GM23338 (cell line): ENCODE results near the gene CYP2E1. TPM values are rescaled to one million over a fixed set of nuclear protein-coding genes. Genes with fewer than 3 reads are reported as not detected.

ENCODE experiments used
- ATAC-seq: fragments of 200-7000 bp; cut with Tn5 transposase; 3 replicates; pipeline ENCODE4 v1.9.1; 2020
- DNase-seq: peaks from one replicate; pipeline ENCODE4 v3.0.0-alpha.2; 2015; ENCODE audit warnings: low spot score
- H2AFZ ChIP-seq: fragments of 200-600 bp; sonication (generic); 2 replicates; pipeline ENCODE4 v1.8.0; 2016; ENCODE audit warnings: antibody characterized with exemption, mild to moderate bottlenecking, moderate library complexity
- H3F3A ChIP-seq: fragments of 200-600 bp; sonication (generic); replicated peaks from 2 replicates; pipeline ENCODE4 v1.8.0; 2017; ENCODE audit warnings: antibody characterized with exemption, mixed run types, low read depth
- H3K27ac ChIP-seq: fragments of 200-600 bp; sonication (generic); 2 replicates; pipeline ENCODE4 v1.6.1; 2016; ENCODE audit warnings: low read depth
- H3K27me3 ChIP-seq: fragments of 200-600 bp; sonication (generic); 2 replicates; pipeline ENCODE4 v1.8.0; 2016; ENCODE audit warnings: mild to moderate bottlenecking, mixed run types, moderate library complexity; ENCODE audit not compliant: insufficient read depth
- H3K36me3 ChIP-seq: fragments of 200-600 bp; sonication (generic); 2 replicates; pipeline ENCODE4 v1.8.0; 2016; ENCODE audit warnings: mild to moderate bottlenecking; ENCODE audit not compliant: insufficient read depth
- H3K4me1 ChIP-seq: fragments of 200-600 bp; sonication (generic); 2 replicates; pipeline ENCODE4 v1.8.0; 2016; ENCODE audit warnings: mild to moderate bottlenecking, moderate library complexity; ENCODE audit not compliant: insufficient read depth
- H3K4me2 ChIP-seq: fragments of 200-600 bp; sonication (generic); 2 replicates; pipeline ENCODE4 v1.7.1; 2017; ENCODE audit warnings: mixed run types
- H3K4me3 ChIP-seq: fragments of 200-600 bp; sonication (generic); 2 replicates; pipeline ENCODE4 v1.6.1; 2016; ENCODE audit warnings: mixed run types
- H3K79me2 ChIP-seq: fragments of 200-600 bp; sonication (generic); replicated peaks from 2 replicates; pipeline ENCODE4 v1.8.0; 2017; ENCODE audit warnings: mild to moderate bottlenecking; ENCODE audit not compliant: insufficient read depth
- H3K9me2 ChIP-seq: fragments of 200-600 bp; sonication (generic); 2 replicates; pipeline ENCODE4 v1.8.0; 2017; ENCODE audit not compliant: insufficient read depth
- H4K20me1 ChIP-seq: fragments of 200-600 bp; sonication (generic); replicated peaks from 2 replicates; pipeline ENCODE4 v1.8.0; 2017; ENCODE audit warnings: mild to moderate bottlenecking; ENCODE audit not compliant: insufficient read depth
- H3K27ac Mint-ChIP-seq: 2 replicates; pipeline ENCODE4 v1.8.0; 2020; ENCODE audit warnings: inconsistent platforms, mild to moderate bottlenecking, moderate library complexity, mixed read lengths
- H3K27me3 Mint-ChIP-seq: 3 replicates; pipeline ENCODE4 v1.8.0; 2022; ENCODE audit warnings: low read depth, mild to moderate bottlenecking, moderate library complexity, mixed read lengths, inconsistent platforms; ENCODE audit not compliant: insufficient read depth, poor library complexity
- H3K36me3 Mint-ChIP-seq: 3 replicates; pipeline ENCODE4 v1.8.0; 2021; ENCODE audit warnings: low read depth, mild to moderate bottlenecking, inconsistent platforms, moderate library complexity, mixed read lengths
- H3K4me1 Mint-ChIP-seq: 3 replicates; pipeline ENCODE4 v1.8.0; 2020; ENCODE audit warnings: mild to moderate bottlenecking, inconsistent platforms, mixed read lengths
- H3K4me3 Mint-ChIP-seq: 3 replicates; pipeline ENCODE4 v1.8.0; 2021; ENCODE audit warnings: moderate library complexity, mild to moderate bottlenecking, inconsistent platforms, mixed read lengths
- H3K9me3 Mint-ChIP-seq: 3 replicates; pipeline ENCODE4 v1.8.0; 2020; ENCODE audit warnings: moderate library complexity, mild to moderate bottlenecking, inconsistent platforms, mixed read lengths
- CREB1 ChIP-seq: fragments of 250-450 bp; sonication (Bioruptor Pico); IDR thresholded peaks from 2 replicates; pipeline ENCODE4 v1.5.0; 2020; ENCODE audit warnings: low read depth, mild to moderate bottlenecking, moderate library complexity
- EZH2 ChIP-seq: fragments of 200-600 bp; sonication (generic); IDR thresholded peaks from one replicate; pipeline ENCODE4 v1.8.0; 2017; ENCODE audit warnings: antibody characterized with exemption, mild to moderate bottlenecking, low read depth; ENCODE audit not compliant: unreplicated experiment
- EZH2phosphoT487 ChIP-seq: fragments of 200-600 bp; sonication (generic); IDR thresholded peaks from one replicate; pipeline ENCODE4 v1.8.1; 2018; ENCODE audit warnings: antibody characterized with exemption; ENCODE audit not compliant: unreplicated experiment
- JUNB ChIP-seq: IDR thresholded peaks from one replicate; pipeline ENCODE4 v1.6.1; 2016; ENCODE audit warnings: antibody characterized with exemption; ENCODE audit not compliant: unreplicated experiment
- NANOG ChIP-seq: IDR thresholded peaks from 2 replicates; pipeline ENCODE4 v1.6.1; 2016; ENCODE audit warnings: antibody characterized with exemption, borderline replicate concordance
- POLR2AphosphoS5 ChIP-seq: IDR thresholded peaks from 2 replicates; pipeline ENCODE4 v1.6.1; 2016; ENCODE audit warnings: antibody characterized with exemption, low read depth
- ZNF114 ChIP-seq: fragments of 250-450 bp; sonication (Bioruptor Pico); IDR thresholded peaks from 2 replicates; pipeline ENCODE4 v1.5.0; 2020; ENCODE audit warnings: mild to moderate bottlenecking, moderate library complexity
- ZNF331 ChIP-seq: fragments of 250-450 bp; sonication (Bioruptor Pico); IDR thresholded peaks from 2 replicates; pipeline ENCODE4 v1.5.0; 2020; ENCODE audit warnings: low read depth, mild to moderate bottlenecking, moderate library complexity
- polyA plus RNA-seq: library from polyadenylated mRNA; unstranded; fragments of >200 nt; fragmentation: Nextera tagmentation; extraction: Ambion mirVana; gene quantifications from 2 replicates; pipeline ENCODE4 v1.2.1, GENCODE V29; 2016
- total RNA-seq: library from RNA; depleted of rRNA; stranded (reverse); fragments of >200 nt; shearing (Covaris generic); gene quantifications from 2 replicates; pipeline ENCODE4 v1.2.3, GENCODE V29; 2014
- TF ChIP-seq, protein P1 (sequence below): IDR thresholded peaks from one replicate; pipeline ENCODE4 v1.6.1; 2018; ENCODE audit warnings: antibody characterized with exemption; ENCODE audit not compliant: unreplicated experiment
- TF ChIP-seq, protein P2 (sequence below), 2 experiments: fragments of 200-600 bp in 1 of 2; sonication (generic) in 1 of 2; conservative IDR thresholded peaks; 2 replicates each; pipeline versions ENCODE4 v1.5.1 to v1.6.1; 2016 to 2017; ENCODE audit warnings: antibody characterized with exemption in 2 of 2, low read depth in 2 of 2, mild to moderate bottlenecking in 2 of 2, moderate library complexity in 1 of 2
- TF ChIP-seq, protein P3 (sequence below): fragments of 250-450 bp; sonication (Bioruptor Pico); IDR thresholded peaks from 2 replicates; pipeline ENCODE4 v1.5.0; 2020; ENCODE audit warnings: mild to moderate bottlenecking, moderate library complexity

The CYP2E1 gene
- total and polyA plus RNA-seq, 2 experiments from 2014 or later = 0.97 to 2.2 TPM

DNA sequence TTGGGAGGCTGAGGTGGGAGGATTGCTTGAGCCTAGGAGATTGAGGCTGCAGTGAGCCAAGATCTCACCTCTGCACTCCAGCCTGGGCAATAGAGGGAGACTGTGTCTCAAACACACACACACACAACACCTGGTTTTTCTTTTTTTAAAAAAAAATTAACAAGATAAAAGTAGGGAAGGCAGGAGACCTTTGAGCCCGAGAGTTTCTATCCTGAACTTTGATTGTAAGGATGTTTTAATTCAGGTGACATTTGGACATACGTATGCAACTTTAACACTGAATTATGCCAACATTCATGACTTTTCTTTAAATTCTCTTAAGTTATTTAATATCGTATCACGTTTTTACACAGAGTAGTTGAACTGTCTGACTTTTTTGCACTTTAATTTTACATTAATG, 11.7 kb upstream of the CYP2E1 start:
- Mint-ChIP-seq H3K9me3 (peaks cover 38% of the 10 kb centered on the region), H3K27me3 (peaks cover 8% of the 10 kb centered on the region), H3K36me3 (no peaks in the 10 kb centered on the region), H3K27ac (no peak overlapping the region), H3K4me3 (no peak overlapping the region), H3K4me1 (no peaks in the 10 kb centered on the region)
- Histone ChIP-seq H3K27me3 (peaks cover 19% of the 10 kb centered on the region; the same call in 1 of the 2 replicates), H4K20me1 (no peaks in the 10 kb centered on the region), H3K79me2 (no peaks in the 10 kb centered on the region), H3K4me2 (no peak overlapping the region), H2AFZ (no peak overlapping the region), H3K4me1 (no peaks in the 10 kb centered on the region), H3K36me3 (no peaks in the 10 kb centered on the region), H3K9me2 (no peaks in the 10 kb centered on the region), H3F3A (no peaks in the 10 kb centered on the region), H3K4me3 (no peak overlapping the region), H3K27ac (no peak overlapping the region)
- DNase-seq (no peak), ATAC-seq (no peak)
- no peak for TF ChIP-seq EZH2
- TF ChIP-seq, protein P1, sequence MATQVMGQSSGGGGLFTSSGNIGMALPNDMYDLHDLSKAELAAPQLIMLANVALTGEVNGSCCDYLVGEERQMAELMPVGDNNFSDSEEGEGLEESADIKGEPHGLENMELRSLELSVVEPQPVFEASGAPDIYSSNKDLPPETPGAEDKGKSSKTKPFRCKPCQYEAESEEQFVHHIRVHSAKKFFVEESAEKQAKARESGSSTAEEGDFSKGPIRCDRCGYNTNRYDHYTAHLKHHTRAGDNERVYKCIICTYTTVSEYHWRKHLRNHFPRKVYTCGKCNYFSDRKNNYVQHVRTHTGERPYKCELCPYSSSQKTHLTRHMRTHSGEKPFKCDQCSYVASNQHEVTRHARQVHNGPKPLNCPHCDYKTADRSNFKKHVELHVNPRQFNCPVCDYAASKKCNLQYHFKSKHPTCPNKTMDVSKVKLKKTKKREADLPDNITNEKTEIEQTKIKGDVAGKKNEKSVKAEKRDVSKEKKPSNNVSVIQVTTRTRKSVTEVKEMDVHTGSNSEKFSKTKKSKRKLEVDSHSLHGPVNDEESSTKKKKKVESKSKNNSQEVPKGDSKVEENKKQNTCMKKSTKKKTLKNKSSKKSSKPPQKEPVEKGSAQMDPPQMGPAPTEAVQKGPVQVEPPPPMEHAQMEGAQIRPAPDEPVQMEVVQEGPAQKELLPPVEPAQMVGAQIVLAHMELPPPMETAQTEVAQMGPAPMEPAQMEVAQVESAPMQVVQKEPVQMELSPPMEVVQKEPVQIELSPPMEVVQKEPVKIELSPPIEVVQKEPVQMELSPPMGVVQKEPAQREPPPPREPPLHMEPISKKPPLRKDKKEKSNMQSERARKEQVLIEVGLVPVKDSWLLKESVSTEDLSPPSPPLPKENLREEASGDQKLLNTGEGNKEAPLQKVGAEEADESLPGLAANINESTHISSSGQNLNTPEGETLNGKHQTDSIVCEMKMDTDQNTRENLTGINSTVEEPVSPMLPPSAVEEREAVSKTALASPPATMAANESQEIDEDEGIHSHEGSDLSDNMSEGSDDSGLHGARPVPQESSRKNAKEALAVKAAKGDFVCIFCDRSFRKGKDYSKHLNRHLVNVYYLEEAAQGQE = no peak

DNA sequence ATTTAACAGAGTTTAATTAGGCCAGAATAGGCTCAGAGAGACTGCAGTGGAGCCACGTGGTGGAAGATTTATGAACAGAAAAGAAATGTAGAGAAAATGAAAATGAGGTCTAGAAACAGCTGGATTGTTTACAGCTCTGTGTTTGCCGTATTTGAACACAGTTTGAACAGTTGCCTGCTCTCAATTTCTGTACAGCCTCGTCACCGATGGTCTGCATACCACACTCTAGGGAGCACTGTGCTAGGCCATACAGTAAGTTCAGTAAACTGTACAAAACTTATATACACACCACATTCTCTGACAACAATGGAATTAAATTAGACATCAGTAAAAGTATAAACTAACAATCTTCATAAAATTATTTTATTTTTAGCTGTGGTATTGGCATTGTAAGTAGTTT, 11.1 kb upstream of the CYP2E1 start:
- no peak for ATAC-seq
- Histone ChIP-seq H3K79me2 (no peaks in the 10 kb centered on the region), H2AFZ (no peak overlapping the region), H3F3A (no peaks in the 10 kb centered on the region), H3K36me3 (no peaks in the 10 kb centered on the region), H3K4me2 (no peak overlapping the region), H3K4me3 (no peak overlapping the region), H4K20me1 (no peaks in the 10 kb centered on the region), H3K4me1 (no peaks in the 10 kb centered on the region), H3K27ac (no peak overlapping the region), H3K9me2 (no peaks in the 10 kb centered on the region), H3K27me3 (peaks cover 24% of the 10 kb centered on the region)
- peaks cover 40% of the 10 kb centered on the region for H3K9me3 Mint-ChIP-seq
- H3K36me3 Mint-ChIP-seq = no peaks in the 10 kb centered on the region
- DNase-seq = no peak
- H3K4me3 Mint-ChIP-seq = no peak overlapping the region
- H3K27ac Mint-ChIP-seq = no peak overlapping the region
- no peaks in the 10 kb centered on the region for H3K4me1 Mint-ChIP-seq
- H3K27me3 Mint-ChIP-seq = peaks cover 13% of the 10 kb centered on the region
- TF ChIP-seq JUNB (no peak), ZNF114 (CRISPR knock-in tag) (no peak), EZH2phosphoT487 (no peak), EZH2 (no peak), ZNF331 (CRISPR knock-in tag) (no peak), NANOG (no peak), CREB1 (no peak), POLR2AphosphoS5 (no peak)
- TF ChIP-seq, protein P2, sequence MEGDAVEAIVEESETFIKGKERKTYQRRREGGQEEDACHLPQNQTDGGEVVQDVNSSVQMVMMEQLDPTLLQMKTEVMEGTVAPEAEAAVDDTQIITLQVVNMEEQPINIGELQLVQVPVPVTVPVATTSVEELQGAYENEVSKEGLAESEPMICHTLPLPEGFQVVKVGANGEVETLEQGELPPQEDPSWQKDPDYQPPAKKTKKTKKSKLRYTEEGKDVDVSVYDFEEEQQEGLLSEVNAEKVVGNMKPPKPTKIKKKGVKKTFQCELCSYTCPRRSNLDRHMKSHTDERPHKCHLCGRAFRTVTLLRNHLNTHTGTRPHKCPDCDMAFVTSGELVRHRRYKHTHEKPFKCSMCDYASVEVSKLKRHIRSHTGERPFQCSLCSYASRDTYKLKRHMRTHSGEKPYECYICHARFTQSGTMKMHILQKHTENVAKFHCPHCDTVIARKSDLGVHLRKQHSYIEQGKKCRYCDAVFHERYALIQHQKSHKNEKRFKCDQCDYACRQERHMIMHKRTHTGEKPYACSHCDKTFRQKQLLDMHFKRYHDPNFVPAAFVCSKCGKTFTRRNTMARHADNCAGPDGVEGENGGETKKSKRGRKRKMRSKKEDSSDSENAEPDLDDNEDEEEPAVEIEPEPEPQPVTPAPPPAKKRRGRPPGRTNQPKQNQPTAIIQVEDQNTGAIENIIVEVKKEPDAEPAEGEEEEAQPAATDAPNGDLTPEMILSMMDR (conservative IDR thresholded peaks at IDR 0.05; ENCODE audit: low read depth in 2 of 2) = no peak
- TF ChIP-seq, protein P3, sequence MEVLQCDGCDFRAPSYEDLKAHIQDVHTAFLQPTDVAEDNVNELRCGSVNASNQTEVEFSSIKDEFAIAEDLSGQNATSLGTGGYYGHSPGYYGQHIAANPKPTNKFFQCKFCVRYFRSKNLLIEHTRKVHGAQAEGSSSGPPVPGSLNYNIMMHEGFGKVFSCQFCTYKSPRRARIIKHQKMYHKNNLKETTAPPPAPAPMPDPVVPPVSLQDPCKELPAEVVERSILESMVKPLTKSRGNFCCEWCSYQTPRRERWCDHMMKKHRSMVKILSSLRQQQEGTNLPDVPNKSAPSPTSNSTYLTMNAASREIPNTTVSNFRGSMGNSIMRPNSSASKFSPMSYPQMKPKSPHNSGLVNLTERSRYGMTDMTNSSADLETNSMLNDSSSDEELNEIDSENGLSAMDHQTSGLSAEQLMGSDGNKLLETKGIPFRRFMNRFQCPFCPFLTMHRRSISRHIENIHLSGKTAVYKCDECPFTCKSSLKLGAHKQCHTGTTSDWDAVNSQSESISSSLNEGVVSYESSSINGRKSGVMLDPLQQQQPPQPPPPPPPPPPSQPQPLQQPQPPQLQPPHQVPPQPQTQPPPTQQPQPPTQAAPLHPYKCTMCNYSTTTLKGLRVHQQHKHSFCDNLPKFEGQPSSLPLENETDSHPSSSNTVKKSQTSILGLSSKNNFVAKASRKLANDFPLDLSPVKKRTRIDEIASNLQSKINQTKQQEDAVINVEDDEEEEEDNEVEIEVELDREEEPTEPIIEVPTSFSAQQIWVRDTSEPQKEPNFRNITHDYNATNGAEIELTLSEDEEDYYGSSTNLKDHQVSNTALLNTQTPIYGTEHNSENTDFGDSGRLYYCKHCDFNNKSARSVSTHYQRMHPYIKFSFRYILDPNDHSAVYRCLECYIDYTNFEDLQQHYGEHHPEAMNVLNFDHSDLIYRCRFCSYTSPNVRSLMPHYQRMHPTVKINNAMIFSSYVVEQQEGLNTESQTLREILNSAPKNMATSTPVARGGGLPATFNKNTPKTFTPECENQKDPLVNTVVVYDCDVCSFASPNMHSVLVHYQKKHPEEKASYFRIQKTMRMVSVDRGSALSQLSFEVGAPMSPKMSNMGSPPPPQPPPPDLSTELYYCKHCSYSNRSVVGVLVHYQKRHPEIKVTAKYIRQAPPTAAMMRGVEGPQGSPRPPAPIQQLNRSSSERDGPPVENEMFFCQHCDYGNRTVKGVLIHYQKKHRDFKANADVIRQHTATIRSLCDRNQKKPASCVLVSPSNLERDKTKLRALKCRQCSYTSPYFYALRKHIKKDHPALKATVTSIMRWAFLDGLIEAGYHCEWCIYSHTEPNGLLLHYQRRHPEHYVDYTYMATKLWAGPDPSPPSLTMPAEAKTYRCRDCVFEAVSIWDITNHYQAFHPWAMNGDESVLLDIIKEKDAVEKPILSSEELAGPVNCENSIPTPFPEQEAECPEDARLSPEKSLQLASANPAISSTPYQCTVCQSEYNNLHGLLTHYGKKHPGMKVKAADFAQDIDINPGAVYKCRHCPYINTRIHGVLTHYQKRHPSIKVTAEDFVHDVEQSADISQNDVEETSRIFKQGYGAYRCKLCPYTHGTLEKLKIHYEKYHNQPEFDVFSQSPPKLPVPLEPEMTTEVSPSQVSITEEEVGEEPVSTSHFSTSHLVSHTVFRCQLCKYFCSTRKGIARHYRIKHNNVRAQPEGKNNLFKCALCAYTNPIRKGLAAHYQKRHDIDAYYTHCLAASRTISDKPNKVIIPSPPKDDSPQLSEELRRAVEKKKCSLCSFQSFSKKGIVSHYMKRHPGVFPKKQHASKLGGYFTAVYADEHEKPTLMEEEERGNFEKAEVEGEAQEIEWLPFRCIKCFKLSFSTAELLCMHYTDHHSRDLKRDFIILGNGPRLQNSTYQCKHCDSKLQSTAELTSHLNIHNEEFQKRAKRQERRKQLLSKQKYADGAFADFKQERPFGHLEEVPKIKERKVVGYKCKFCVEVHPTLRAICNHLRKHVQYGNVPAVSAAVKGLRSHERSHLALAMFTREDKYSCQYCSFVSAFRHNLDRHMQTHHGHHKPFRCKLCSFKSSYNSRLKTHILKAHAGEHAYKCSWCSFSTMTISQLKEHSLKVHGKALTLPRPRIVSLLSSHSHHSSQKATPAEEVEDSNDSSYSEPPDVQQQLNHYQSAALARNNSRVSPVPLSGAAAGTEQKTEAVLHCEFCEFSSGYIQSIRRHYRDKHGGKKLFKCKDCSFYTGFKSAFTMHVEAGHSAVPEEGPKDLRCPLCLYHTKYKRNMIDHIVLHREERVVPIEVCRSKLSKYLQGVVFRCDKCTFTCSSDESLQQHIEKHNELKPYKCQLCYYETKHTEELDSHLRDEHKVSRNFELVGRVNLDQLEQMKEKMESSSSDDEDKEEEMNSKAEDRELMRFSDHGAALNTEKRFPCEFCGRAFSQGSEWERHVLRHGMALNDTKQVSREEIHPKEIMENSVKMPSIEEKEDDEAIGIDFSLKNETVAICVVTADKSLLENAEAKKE (CRISPR knock-in tag) = no peak
